ENCODE data around the gene CAMTA1.

CAMTA1 gene

GRCh38 chr1:7667625-7668218 lies 882.5 kb downstream of the CAMTA1 start:
- no peak overlapping the region for H3K4me3 ChIP-seq (ENCODE audit: low read length)
- peak; percentile 99 for TF ChIP-seq CTCF (conservative IDR thresholded peaks at IDR 0.05; ENCODE audit: low read depth, low read length)
- no peak for DNase-seq (ENCODE audit: low read depth)

- no peak for DNase-seq (ENCODE audit: low read depth)
- peak; percentile 94 for TF ChIP-seq CTCF (conservative IDR thresholded peaks at IDR 0.05; ENCODE audit: low read depth, low read length)
- no peak overlapping the region for H3K4me3 ChIP-seq (ENCODE audit: low read length)
Measured at GRCh38 chr1:7669559-7670311, 884.5 kb downstream of the CAMTA1 start.

- DNase-seq (ENCODE audit: low read depth): no peak
- no peak for TF ChIP-seq CTCF (conservative IDR thresholded peaks at IDR 0.05; ENCODE audit: low read depth, low read length)
Measured at GRCh38 chr1:7670334-7671145, 885.3 kb downstream of the CAMTA1 start.

GRCh38 chr1:7671146-7671465 lies 885.9 kb downstream of the CAMTA1 start:
- no peak overlapping the region for H3K4me3 ChIP-seq (ENCODE audit: low read length)
- DNase-seq (ENCODE audit: low read depth): no peak
- TF ChIP-seq CTCF (conservative IDR thresholded peaks at IDR 0.05; ENCODE audit: low read depth, low read length): no peak

More at GRCh38 chr1:7670334-7671145, 885.3 kb downstream of the CAMTA1 start:
- no peak overlapping the region for H3K4me3 ChIP-seq (ENCODE audit: low read length)

- TF ChIP-seq CTCF (conservative IDR thresholded peaks at IDR 0.05; ENCODE audit: low read depth, low read length): no peak
- no peak overlapping the region for H3K4me3 ChIP-seq (ENCODE audit: low read length)
- no peak for DNase-seq (ENCODE audit: low read depth)
Measured at GRCh38 chr1:7671676-7672075, 886.4 kb downstream of the CAMTA1 start.

GRCh38 chr1:7672864-7673263 lies 887.6 kb downstream of the CAMTA1 start:
- no peak for DNase-seq (ENCODE audit: low read depth)
- TF ChIP-seq CTCF (conservative IDR thresholded peaks at IDR 0.05; ENCODE audit: low read depth, low read length): no peak

More at GRCh38 chr1:7672864-7673263, 887.6 kb downstream of the CAMTA1 start:
- no peak overlapping the region for H3K4me3 ChIP-seq (ENCODE audit: low read length)

Measured in retinal pigment epithelial cell (primary cell).